T-helper 1 cell treated with Interleukin-12 subunit alpha and Interleukin-12 subunit beta and Interleukin-4 antibody, amounts not matched to agents 30 μg/mL and 1 μg/mL, for 36 hours (primary cell): ENCODE measurements around the gene TBC1D16.

Experiments
- H3K27ac Mint-ChIP-seq: one replicate; pipeline ENCODE4 v1.8.0; 2021; ENCODE audit warnings: mild to moderate bottlenecking, mixed read lengths
- H3K27me3 Mint-ChIP-seq: one replicate; pipeline ENCODE4 v1.8.0; 2021; ENCODE audit warnings: low read depth, mixed read lengths
- H3K36me3 Mint-ChIP-seq: one replicate; pipeline ENCODE4 v1.8.0; 2021; ENCODE audit warnings: low read depth, mixed read lengths
- H3K4me1 Mint-ChIP-seq: one replicate; pipeline ENCODE4 v1.8.0; 2021; ENCODE audit warnings: low read depth, mixed read lengths
- H3K4me3 Mint-ChIP-seq: one replicate; pipeline ENCODE4 v1.8.0; 2021; ENCODE audit warnings: mild to moderate bottlenecking, moderate library complexity, mixed read lengths
- H3K9me3 Mint-ChIP-seq: one replicate; pipeline ENCODE4 v1.8.0; 2021; ENCODE audit warnings: mixed read lengths

The TBC1D16 gene

GRCh38 chr17:79938336-79939093 is 97.2 kb downstream of the TBC1D16 start:
- H3K27ac Mint-ChIP-seq = no peak overlapping the region
- H3K4me1 Mint-ChIP-seq = peaks cover 7% of the 10 kb centered on the region

GRCh38 chr17:79937391-79938335 is 98.0 kb downstream of the TBC1D16 start:
- Mint-ChIP-seq H3K4me1 (peaks cover 2% of the 10 kb centered on the region), H3K4me3 (no peak overlapping the region), H3K27ac (no peak overlapping the region), H3K27me3 (peaks cover 23% of the 10 kb centered on the region), H3K36me3 (no peaks in the 10 kb centered on the region), H3K9me3 (no peaks in the 10 kb centered on the region)

More at GRCh38 chr17:79938336-79939093, 97.2 kb downstream of the TBC1D16 start:
- no peaks in the 10 kb centered on the region for H3K36me3 Mint-ChIP-seq
- peaks cover 15% of the 10 kb centered on the region for H3K27me3 Mint-ChIP-seq
- no peak overlapping the region for H3K4me3 Mint-ChIP-seq
- no peaks in the 10 kb centered on the region for H3K9me3 Mint-ChIP-seq

- H3K27ac Mint-ChIP-seq = no peak overlapping the region
- no peaks in the 10 kb centered on the region for H3K9me3 Mint-ChIP-seq
- peaks cover 31% of the 10 kb centered on the region for H3K27me3 Mint-ChIP-seq
- no peaks in the 10 kb centered on the region for H3K36me3 Mint-ChIP-seq
- no peak overlapping the region for H3K4me3 Mint-ChIP-seq
- H3K4me1 Mint-ChIP-seq = peaks cover 2% of the 10 kb centered on the region
Measured at GRCh38 chr17:79936641-79937381, 98.9 kb downstream of the TBC1D16 start.

GRCh38 chr17:79936050-79936449 is 99.6 kb downstream of the TBC1D16 start:
- Mint-ChIP-seq H3K36me3 (no peaks in the 10 kb centered on the region), H3K4me1 (peaks cover 2% of the 10 kb centered on the region), H3K4me3 (no peak overlapping the region), H3K27ac (no peak overlapping the region), H3K27me3 (peaks cover 36% of the 10 kb centered on the region), H3K9me3 (no peaks in the 10 kb centered on the region)

GRCh38 chr17:79935197-79935885 is 100.3 kb downstream of the TBC1D16 start:
- Mint-ChIP-seq H3K27ac (no peak overlapping the region), H3K4me3 (no peak overlapping the region), H3K27me3 (peaks cover 41% of the 10 kb centered on the region), H3K9me3 (no peaks in the 10 kb centered on the region), H3K4me1 (peaks cover 2% of the 10 kb centered on the region), H3K36me3 (no peaks in the 10 kb centered on the region)

- no peak overlapping the region for H3K27ac Mint-ChIP-seq
- no peaks in the 10 kb centered on the region for H3K9me3 Mint-ChIP-seq
- H3K36me3 Mint-ChIP-seq = no peaks in the 10 kb centered on the region
- peaks cover 2% of the 10 kb centered on the region for H3K4me1 Mint-ChIP-seq
- no peak overlapping the region for H3K4me3 Mint-ChIP-seq
- peaks cover 41% of the 10 kb centered on the region for H3K27me3 Mint-ChIP-seq
Measured at GRCh38 chr17:79934653-79934970, 101.1 kb downstream of the TBC1D16 start.

- no peaks in the 10 kb centered on the region for H3K36me3 Mint-ChIP-seq
- H3K4me1 Mint-ChIP-seq = peaks cover 2% of the 10 kb centered on the region
- H3K4me3 Mint-ChIP-seq = no peak overlapping the region
- H3K27me3 Mint-ChIP-seq = peaks cover 41% of the 10 kb centered on the region
- no peak overlapping the region for H3K27ac Mint-ChIP-seq
- no peaks in the 10 kb centered on the region for H3K9me3 Mint-ChIP-seq
Measured at GRCh38 chr17:79933863-79934652, 101.6 kb downstream of the TBC1D16 start.

GRCh38 chr17:79932451-79933306 is 103.0 kb downstream of the TBC1D16 start:
- no peaks in the 10 kb centered on the region for H3K9me3 Mint-ChIP-seq
- peaks cover 3% of the 10 kb centered on the region for H3K4me1 Mint-ChIP-seq
- H3K27ac Mint-ChIP-seq = no peak overlapping the region
- H3K27me3 Mint-ChIP-seq = peaks cover 51% of the 10 kb centered on the region
- no peak overlapping the region for H3K4me3 Mint-ChIP-seq
- H3K36me3 Mint-ChIP-seq = no peaks in the 10 kb centered on the region

GRCh38 chr17:79931817-79932309 is 103.8 kb downstream of the TBC1D16 start:
- no peaks in the 10 kb centered on the region for H3K9me3 Mint-ChIP-seq
- peaks cover 51% of the 10 kb centered on the region for H3K27me3 Mint-ChIP-seq
- H3K27ac Mint-ChIP-seq = no peak overlapping the region
- no peaks in the 10 kb centered on the region for H3K36me3 Mint-ChIP-seq
- peaks cover 4% of the 10 kb centered on the region for H3K4me1 Mint-ChIP-seq
- no peak overlapping the region for H3K4me3 Mint-ChIP-seq

GRCh38 chr17:79930877-79931816 is 104.5 kb downstream of the TBC1D16 start:
- Mint-ChIP-seq H3K27me3 (peaks cover 51% of the 10 kb centered on the region), H3K9me3 (no peaks in the 10 kb centered on the region), H3K4me1 (peaks cover 4% of the 10 kb centered on the region), H3K4me3 (no peak overlapping the region), H3K36me3 (no peaks in the 10 kb centered on the region), H3K27ac (no peak overlapping the region)

GRCh38 chr17:79930062-79930876 is 105.4 kb downstream of the TBC1D16 start:
- no peaks in the 10 kb centered on the region for H3K9me3 Mint-ChIP-seq
- H3K4me1 Mint-ChIP-seq = peaks cover 4% of the 10 kb centered on the region
- H3K27me3 Mint-ChIP-seq = peaks cover 51% of the 10 kb centered on the region
- no peaks in the 10 kb centered on the region for H3K36me3 Mint-ChIP-seq
- no peak overlapping the region for H3K4me3 Mint-ChIP-seq
- H3K27ac Mint-ChIP-seq = no peak overlapping the region
